Erythroblast (primary cell): ENCODE measurements around the gene ITGA5.

ENCODE experiments used
- GATA1 ChIP-seq: IDR thresholded peaks from 2 replicates; pipeline ENCODE4 v1.6.1; 2011; ENCODE audit warnings: low read depth, mild to moderate bottlenecking, control low read depth, low read length, moderate library complexity
- POLR2A ChIP-seq: IDR thresholded peaks from 2 replicates; pipeline ENCODE4 v1.6.1; 2011; ENCODE audit warnings: mild to moderate bottlenecking, low read length

GRCh38 chr12:54351341-54351740, 67.7 kb downstream of the ITGA5 start:
- TF ChIP-seq POLR2A (no peak), GATA1 (no peak)
